GM13976 (cell line): ENCODE results near the gene ARHGAP45.

ENCODE experiments used
- DNase-seq: peaks from one replicate; pipeline ENCODE4 v3.0.0; 2012; ENCODE audit warnings: low spot score
- in situ Hi-C: fragments of 300-500 bp; cut with MboI; formaldehyde crosslinking; loops from one replicate; pipeline ENCODE4 v1.12.0; 2022; ENCODE audit warnings: low sequenced_read_pairs, mixed read lengths, inconsistent platforms; ENCODE audit not compliant: unreplicated experiment
- TF ChIP-seq, protein P1 (sequence below): IDR thresholded peaks from 2 replicates; pipeline ENCODE4 v1.5.1; 2012; ENCODE audit warnings: borderline replicate concordance, mild to moderate bottlenecking; ENCODE audit not compliant: insufficient read depth; ENCODE audit errors: extremely low read depth, missing control alignments, control extremely low read depth

Gene ARHGAP45

DNA sequence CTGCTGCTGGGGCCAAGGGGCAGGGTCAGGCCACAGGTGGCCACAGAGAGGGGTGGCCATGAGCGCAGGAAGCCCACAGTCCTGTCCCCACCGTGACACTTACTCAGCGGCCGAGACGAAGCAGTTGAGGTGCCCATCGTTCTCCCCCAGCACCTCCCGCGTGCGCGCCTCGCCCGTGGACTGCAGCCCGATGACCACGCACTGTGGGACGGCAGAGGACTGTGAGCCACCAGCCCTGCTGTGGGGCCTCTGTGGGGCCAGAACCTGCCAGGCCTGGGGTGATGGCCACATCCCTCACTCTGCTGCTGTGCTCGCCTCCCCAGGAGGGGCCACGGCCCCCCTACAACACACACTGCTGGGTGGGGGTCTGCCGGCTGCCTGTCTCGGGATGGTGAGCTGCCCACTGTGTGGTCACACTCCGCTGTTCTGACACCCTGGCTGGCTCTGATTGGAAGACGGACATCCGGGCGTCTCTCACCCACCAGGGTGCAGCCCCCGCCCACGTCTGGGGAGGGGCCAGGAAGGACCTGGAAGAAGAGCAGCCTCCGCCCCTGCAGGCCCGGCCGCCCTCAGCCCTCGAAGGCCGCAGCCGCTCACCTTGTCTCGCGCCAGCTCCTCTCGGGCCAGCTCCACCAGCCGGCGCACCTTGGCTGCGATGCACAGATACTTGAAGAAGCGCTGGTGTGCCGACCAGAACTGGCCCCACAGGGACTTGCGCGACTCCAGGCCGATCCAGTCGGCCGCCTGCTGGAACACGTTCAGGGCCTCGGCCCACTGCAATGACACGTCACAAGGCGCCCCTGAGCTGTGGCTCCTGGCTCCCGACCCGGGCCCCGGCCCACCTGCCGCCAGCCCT is 50.0 kb downstream of the ARHGAP45 start:
- DNase-seq = no peak
- in situ Hi-C loops = no loop called here
- TF ChIP-seq, protein P1, sequence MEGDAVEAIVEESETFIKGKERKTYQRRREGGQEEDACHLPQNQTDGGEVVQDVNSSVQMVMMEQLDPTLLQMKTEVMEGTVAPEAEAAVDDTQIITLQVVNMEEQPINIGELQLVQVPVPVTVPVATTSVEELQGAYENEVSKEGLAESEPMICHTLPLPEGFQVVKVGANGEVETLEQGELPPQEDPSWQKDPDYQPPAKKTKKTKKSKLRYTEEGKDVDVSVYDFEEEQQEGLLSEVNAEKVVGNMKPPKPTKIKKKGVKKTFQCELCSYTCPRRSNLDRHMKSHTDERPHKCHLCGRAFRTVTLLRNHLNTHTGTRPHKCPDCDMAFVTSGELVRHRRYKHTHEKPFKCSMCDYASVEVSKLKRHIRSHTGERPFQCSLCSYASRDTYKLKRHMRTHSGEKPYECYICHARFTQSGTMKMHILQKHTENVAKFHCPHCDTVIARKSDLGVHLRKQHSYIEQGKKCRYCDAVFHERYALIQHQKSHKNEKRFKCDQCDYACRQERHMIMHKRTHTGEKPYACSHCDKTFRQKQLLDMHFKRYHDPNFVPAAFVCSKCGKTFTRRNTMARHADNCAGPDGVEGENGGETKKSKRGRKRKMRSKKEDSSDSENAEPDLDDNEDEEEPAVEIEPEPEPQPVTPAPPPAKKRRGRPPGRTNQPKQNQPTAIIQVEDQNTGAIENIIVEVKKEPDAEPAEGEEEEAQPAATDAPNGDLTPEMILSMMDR = no peak

GRCh38 chr19:1117654-1118053 is 50.7 kb downstream of the ARHGAP45 start:
- no peak for DNase-seq
- in situ Hi-C loops = no loop called here
- TF ChIP-seq, protein P1 = no peak

GRCh38 chr19:1118999-1119398 is 52.0 kb downstream of the ARHGAP45 start:
- TF ChIP-seq, protein P1 = no peak
- DNase-seq = no peak
- in situ Hi-C loops = no loop called here

GRCh38 chr19:1119475-1120217 is 52.7 kb downstream of the ARHGAP45 start:
- TF ChIP-seq, protein P1 = no peak
- in situ Hi-C loops = no loop called here
- DNase-seq = no peak

- TF ChIP-seq, protein P1 = no peak
- in situ Hi-C loops = no loop called here
- no peak for DNase-seq
Measured at GRCh38 chr19:1121395-1121794, 54.4 kb downstream of the ARHGAP45 start.

DNA sequence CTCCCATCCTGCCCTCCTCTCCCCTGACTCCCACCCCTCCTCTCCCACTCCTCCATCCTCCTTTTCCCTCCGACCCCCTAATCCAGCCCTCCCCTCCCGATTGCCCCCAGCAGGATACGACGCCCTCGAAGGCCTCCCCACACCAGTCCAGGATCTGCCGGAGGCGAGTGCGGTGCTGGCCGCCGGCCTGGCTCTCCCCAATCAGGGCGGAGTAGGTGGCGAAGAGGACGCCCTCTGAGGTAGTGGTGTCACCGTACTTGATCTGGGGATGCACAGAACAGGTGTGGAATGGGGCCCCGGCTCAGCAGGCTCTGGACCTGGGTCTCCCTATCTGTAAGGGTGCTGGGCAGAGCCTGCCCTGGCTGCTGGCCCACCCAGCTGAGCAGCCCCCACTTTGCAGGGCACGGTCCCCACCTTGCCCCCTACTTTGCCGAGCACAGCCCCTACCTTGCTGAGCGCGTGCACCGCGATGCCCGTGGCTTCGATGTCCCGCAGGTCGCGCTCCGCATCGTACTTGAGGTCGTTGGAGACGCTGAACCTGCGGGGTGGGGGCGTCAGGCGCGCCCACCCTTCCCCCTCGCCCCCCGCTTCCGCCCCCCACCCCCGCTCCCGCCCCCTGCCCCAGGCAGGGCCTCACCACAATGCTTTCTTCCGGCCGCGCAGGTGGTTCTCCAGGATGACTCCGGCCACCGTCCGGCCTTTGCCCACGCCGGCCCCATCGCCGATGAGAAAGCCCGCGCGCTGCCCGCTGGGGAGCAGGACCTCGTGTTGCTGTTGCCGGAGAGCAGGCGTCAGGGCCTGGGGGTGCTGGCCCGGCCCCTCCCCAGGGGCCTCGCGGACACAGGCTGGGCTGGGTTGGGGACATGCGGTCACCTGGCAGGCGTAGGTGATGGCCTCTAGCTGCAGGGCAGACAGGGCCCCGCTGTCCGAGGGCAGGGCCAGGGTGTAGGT is 55.3 kb downstream of the ARHGAP45 start:
- in situ Hi-C loops = no loop called here
- DNase-seq = no peak
- TF ChIP-seq, protein P1 = no peak
